Gastroesophageal sphincter (tissue), 4 donors: ENCODE measurements around the gene PGAP3. TPM values are rescaled to one million over a fixed set of nuclear protein-coding genes. Genes with fewer than 3 reads are reported as not detected.

ENCODE experiments used
- ATAC-seq: fragments of 150-250 bp; one replicate; pipeline ENCODE4 v1.9.1; 2016; ENCODE audit warnings: mild to moderate bottlenecking, moderate library complexity
- H3K27ac ChIP-seq, 4 donors: fragments of 200-600 bp; sonication (generic) in 3 of 4; 1 replicate in 3 of 4; 2 replicates in 1 of 4; pipeline ENCODE4 v1.5.1; 2016 to 2019
- H3K27me3 ChIP-seq: fragments of 200-600 bp; sonication (generic); one replicate; pipeline ENCODE4 v1.5.1; 2019
- H3K36me3 ChIP-seq, 2 donors: fragments of 200-600 bp; sonication (generic); one replicate each; pipeline ENCODE4 v1.5.1; 2019; ENCODE audit warnings: control low read depth in 1 of 2
- H3K4me1 ChIP-seq, 3 donors: fragments of 200-600 bp; sonication (generic); 1 replicate in 2 of 3; 2 replicates in 1 of 3; pipeline ENCODE4 v1.5.1; 2016 to 2019; ENCODE audit warnings: control low read depth in 2 of 3
- H3K4me3 ChIP-seq, 2 donors: fragments of 200-600 bp; sonication (generic); one replicate each; pipeline ENCODE4 v1.5.1; 2019; ENCODE audit warnings: mild to moderate bottlenecking in 1 of 2, moderate library complexity in 1 of 2
- H3K9me3 ChIP-seq, 3 donors: fragments of 200-600 bp; sonication (generic); one replicate each; pipeline ENCODE4 v1.5.1; 2017 to 2019; ENCODE audit warnings: control low read depth in 2 of 3
- EP300 ChIP-seq: sonication (generic); formaldehyde crosslinking; IDR thresholded peaks from one replicate; pipeline ENCODE4 v1.6.1; 2017; ENCODE audit warnings: antibody characterized with exemption, mild to moderate bottlenecking
- POLR2A ChIP-seq, 2 donors: fragments of 450-650 bp; IDR thresholded peaks; one replicate each; pipeline ENCODE4 v1.6.1; 2017; ENCODE audit warnings: antibody characterized with exemption in 2 of 2, mild to moderate bottlenecking in 2 of 2, moderate library complexity in 1 of 2
- POLR2AphosphoS5 ChIP-seq: sonication (generic); formaldehyde crosslinking; IDR thresholded peaks from one replicate; pipeline ENCODE4 v1.6.1; 2017; ENCODE audit warnings: antibody characterized with exemption
- WGBS, 2 donors: methylation state at CpG; one replicate each; pipeline ENCODE4 v1.1.5; 2018; ENCODE audit warnings: low coverage in 1 of 2; 5-methylcytosine and 5-hydroxymethylcytosine counted together
- total RNA-seq, 4 donors: library from RNA; depleted of rRNA; stranded (reverse); fragments of >200 nt; gene quantifications; one replicate each; pipeline ENCODE4 v1.1.0, GENCODE V29; 2016
- TF ChIP-seq, protein P1 (sequence below), 4 experiments: fragments of 200-600 bp in 2 of 4; fragments of 450-650 bp in 2 of 4; sonication (generic) in 1 of 4; IDR thresholded peaks; one replicate each; pipeline ENCODE4 v1.5.1; 2017 to 2019; ENCODE audit warnings: antibody characterized with exemption in 4 of 4, mild to moderate bottlenecking in 2 of 4, moderate library complexity in 2 of 4

The PGAP3 gene
- total RNA-seq, 4 donors from 2014 or later, result 9.9 to 13.6 (median 11.1) TPM

DNA sequence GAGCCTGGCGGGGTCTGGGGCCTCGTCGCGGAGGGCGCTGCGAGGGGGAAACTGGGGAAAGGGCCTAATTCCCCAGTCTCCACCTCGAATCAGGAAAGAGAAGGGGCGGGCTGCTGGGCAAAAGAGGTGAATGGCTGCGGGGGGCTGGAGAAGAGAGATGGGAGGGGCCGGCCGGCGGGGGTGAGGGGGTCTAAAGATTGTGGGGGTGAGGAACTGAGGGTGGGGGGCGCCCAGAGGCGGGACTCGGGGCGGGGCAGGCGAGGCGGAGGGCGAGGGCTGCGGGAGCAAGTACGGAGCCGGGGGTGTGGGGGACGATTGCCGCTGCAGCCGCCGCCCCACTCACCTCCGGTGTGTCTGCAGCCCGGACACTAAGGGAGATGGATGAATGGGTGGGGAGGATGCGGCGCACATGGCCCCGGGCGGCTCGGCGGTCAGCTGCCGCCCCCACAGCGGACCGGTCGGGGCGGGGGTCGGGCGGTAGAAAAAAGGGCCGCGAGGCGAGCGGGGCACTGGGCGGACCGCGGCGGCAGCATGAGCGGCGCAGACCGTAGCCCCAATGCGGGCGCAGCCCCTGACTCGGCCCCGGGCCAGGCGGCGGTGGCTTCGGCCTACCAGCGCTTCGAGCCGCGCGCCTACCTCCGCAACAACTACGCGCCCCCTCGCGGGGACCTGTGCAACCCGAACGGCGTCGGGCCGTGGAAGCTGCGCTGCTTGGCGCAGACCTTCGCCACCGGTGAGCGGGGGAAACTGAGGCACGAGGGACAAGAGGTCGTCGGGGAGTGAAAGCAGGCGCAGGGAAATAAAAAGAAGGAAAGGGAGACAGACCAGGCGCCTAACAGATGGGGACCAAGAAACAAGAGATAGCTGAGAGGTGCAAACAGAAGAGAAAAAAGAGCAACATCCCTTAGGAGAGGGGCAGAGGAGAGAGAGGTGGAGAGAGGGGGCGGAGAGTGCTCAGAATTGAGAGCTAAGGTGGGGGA, 19.6 kb downstream of the PGAP3 start, which contains the start of gene PNMT:
Gene PNMT, plus strand, starts transcription at position 509 of the 980 bp plus-strand sequence. Its CDS starts 23 bp downstream, at position 532.
- peak; percentile 43 for ATAC-seq

DNA sequence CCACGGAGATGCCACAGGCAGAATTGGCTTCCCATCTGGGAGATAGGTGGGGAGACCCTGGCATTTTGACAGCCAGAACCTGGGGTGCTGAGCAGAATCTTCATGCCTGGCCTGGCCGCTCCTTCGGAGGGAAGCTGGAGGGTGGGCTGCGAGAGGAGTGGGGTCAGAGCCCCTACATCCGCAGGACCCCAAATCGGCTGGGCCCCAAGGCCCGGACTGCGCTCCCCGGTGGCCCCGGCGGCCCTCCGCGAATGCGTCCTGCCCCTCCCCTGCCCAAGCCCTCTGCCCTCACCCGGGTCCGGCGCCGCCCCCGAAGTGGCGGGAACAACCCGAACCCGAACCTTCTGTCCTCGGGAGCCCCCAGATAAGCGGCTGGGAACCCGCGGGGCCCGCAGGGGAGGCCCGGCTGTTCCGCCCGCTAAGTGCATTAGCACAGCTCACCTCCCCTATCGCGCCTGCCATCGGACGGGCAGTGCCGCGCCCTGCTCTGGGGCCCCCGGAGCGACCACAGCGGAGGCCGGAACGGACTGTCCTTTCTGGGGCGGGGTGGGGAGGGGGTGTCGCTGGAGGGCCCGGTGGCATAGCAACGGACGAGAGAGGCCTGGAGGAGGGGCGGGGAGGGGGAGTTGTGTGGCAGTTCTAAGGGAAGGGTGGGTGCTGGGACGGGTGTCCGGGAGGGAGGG, 20.5 kb downstream of the PGAP3 start:
- Histone ChIP-seq H3K4me1 (peaks cover 0 to 80% (median 30%) of the 10 kb centered on the region in 3 donors), H3K36me3 (peaks cover 0 to 8% of the 10 kb centered on the region in 2 donors), H3K27me3 (peaks cover 72% of the 10 kb centered on the region), H3K9me3 (no peaks in the 10 kb centered on the region), H3K4me3 (peak overlapping the region; percentile 20 to 55), H3K27ac (peak overlapping the region in 3 of 4 donors; percentile 54 to 70 (median 61))
- no peak for ATAC-seq
- no CpG with 5 or more reads among the region's 49 CpGs for WGBS, 2 donors
- TF ChIP-seq POLR2A (IDR thresholded peaks at IDR 0.05) (peak in 1 of 2 donors; percentile 13), EP300 (no peak)

More for the DNA sequence above, 19.6 kb downstream of the PGAP3 start, which contains the start of gene PNMT:
- WGBS, 2 donors, result 4 to 14% methylated on average over 10 to 22 of the region's 85 CpGs
- Histone ChIP-seq H3K4me3 (peak within 1 kb of the TSS; percentile 20 to 55), H3K27ac (peak within 1 kb of the TSS in 3 of 4 donors; percentile 54 to 70 (median 61)), H3K4me1 (peaks cover 0 to 71% (median 30%) of the 10 kb centered on the region in 3 donors), H3K9me3 (no peaks in the 10 kb centered on the region), H3K27me3 (peaks cover 72% of the 10 kb centered on the region), H3K36me3 (peaks cover 0 to under 1% of the 10 kb centered on the region in 2 donors)
- TF ChIP-seq POLR2AphosphoS5, result no peak
- TF ChIP-seq, protein P1, sequence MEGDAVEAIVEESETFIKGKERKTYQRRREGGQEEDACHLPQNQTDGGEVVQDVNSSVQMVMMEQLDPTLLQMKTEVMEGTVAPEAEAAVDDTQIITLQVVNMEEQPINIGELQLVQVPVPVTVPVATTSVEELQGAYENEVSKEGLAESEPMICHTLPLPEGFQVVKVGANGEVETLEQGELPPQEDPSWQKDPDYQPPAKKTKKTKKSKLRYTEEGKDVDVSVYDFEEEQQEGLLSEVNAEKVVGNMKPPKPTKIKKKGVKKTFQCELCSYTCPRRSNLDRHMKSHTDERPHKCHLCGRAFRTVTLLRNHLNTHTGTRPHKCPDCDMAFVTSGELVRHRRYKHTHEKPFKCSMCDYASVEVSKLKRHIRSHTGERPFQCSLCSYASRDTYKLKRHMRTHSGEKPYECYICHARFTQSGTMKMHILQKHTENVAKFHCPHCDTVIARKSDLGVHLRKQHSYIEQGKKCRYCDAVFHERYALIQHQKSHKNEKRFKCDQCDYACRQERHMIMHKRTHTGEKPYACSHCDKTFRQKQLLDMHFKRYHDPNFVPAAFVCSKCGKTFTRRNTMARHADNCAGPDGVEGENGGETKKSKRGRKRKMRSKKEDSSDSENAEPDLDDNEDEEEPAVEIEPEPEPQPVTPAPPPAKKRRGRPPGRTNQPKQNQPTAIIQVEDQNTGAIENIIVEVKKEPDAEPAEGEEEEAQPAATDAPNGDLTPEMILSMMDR (IDR thresholded peaks at IDR 0.05), result peak in 3 of 4 experiments; percentile 54 to 74 (median 70)
- no peak for TF ChIP-seq EP300

DNA sequence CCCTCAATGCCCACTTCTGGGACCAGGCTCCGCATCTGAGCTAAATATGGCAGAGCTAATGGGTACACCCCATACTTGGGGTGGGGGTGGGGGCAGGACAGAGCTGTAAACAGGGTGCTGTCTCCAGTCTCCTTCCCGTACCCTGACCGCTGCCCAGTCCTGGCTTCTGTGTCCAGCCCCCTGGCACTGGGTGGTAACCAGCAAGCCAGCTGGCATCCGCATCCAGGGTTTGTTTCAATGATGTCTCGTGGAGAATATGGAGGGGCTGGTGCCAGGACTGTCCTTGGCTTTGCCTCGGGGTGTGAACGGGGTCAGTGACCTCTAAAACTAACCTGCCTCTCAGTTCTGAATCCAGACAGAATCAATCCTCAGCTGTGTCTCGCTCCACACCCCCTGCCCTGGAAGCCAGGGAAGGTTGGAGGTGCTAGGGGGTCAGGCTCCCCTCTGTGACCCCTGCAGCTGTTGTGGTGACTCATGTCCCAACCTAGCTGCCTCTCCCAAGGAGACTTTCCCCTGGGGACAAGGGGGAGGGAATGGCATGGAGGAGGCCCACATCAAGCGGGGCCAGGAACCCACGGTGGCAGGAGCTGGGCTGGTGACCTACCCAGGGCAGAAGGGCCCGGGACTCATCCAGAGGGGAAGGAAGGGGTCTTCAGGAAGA, 21.1 kb downstream of the PGAP3 start:
- H3K27me3 ChIP-seq, result peaks cover 69% of the 10 kb centered on the region
- TF ChIP-seq EP300 (no peak), POLR2AphosphoS5 (no peak), POLR2A (IDR thresholded peaks at IDR 0.05) (no peak)
- TF ChIP-seq, protein P1 (IDR thresholded peaks at IDR 0.05), result no peak
- peak overlapping the region in 1 of 2 donors; percentile 55 for H3K4me3 ChIP-seq
- peak overlapping the region in 3 of 4 donors; percentile 57 to 70 (median 61) for H3K27ac ChIP-seq
- H3K4me1 ChIP-seq, result peaks cover 0 to 82% (median 33%) of the 10 kb centered on the region in 3 donors
- peaks cover 0 to 15% of the 10 kb centered on the region in 2 donors for H3K36me3 ChIP-seq
- whole genome bisulfite sequencing, 2 donors, result 20 to 75% methylated on average over 1 to 2 of the region's 11 CpGs
- H3K9me3 ChIP-seq, result no peaks in the 10 kb centered on the region
- ATAC-seq, result peak; percentile 39

DNA sequence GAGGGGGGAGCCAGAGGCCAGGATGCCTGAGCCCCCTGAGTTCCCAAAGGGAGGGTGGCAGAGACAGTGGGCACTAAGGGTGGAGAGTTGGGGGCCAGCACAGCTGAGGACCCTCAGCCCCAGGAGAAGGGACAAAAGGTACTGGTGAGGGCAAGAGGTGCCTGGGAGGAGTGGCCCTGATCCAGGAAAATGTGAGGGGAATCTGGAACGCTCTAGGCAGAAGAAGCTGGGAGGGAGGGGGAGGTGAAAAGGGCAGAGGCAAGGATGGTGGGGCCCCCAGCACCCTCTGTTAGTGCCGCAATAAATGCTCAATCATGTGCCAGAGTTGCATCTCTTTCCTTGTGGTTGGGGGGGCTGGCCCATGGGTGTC, 21.6 kb downstream of the PGAP3 start:
- Histone ChIP-seq H3K27ac (peak overlapping the region in 3 of 4 donors; percentile 57 to 70 (median 61)), H3K27me3 (peaks cover 64% of the 10 kb centered on the region), H3K4me3 (no peak overlapping the region), H3K36me3 (peaks cover 0 to 20% of the 10 kb centered on the region in 2 donors), H3K4me1 (peaks cover 0 to 82% (median 37%) of the 10 kb centered on the region in 3 donors), H3K9me3 (no peaks in the 10 kb centered on the region)
- TF ChIP-seq, protein P1 (IDR thresholded peaks at IDR 0.05), result no peak
- TF ChIP-seq POLR2A (IDR thresholded peaks at IDR 0.05) (no peak), POLR2AphosphoS5 (no peak), EP300 (no peak)
- peak; percentile 13 for ATAC-seq
- WGBS, 2 donors, result 20 to 25% methylated on average over 1 to 2 of the region's 2 CpGs
